ENCODE data around the gene IL3. TPM values are rescaled to one million over a fixed set of nuclear protein-coding genes. Genes with fewer than 3 reads are reported as not detected.

Gene IL3
- total RNA-seq, 1 experiment from 2014 or later = not detected

DNA sequence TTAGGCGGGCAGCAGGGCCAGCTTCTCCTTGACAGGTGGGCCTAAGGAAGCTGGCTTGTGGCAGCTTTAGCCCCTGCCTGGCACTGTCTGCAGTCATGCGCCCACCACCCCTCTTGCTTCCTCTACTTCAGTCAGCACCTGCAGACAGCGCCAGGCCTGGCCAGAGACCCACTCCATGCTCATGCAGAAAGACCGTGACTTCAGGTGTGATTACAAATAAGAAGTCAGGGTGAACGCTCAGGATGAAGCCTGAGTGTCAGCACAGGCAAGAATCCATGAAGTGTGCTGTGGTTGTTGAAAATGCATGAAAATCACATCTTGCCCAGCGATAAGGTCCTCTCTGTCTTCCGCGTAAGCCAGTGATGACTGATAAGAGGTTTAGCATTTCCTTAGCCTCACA lies 16.5 kb downstream of the IL3 start:
- no peaks in the 10 kb centered on the region for H3K4me1 Mint-ChIP-seq
- no peak overlapping the region for H3K4me3 Mint-ChIP-seq
- H3K9me3 Mint-ChIP-seq = no peaks in the 10 kb centered on the region
- H3K36me3 Mint-ChIP-seq = no peaks in the 10 kb centered on the region
- DNase-seq (ENCODE audit: low spot score) = no peak
- ChIA-PET POLR2A (no interaction called here), CTCF (no interaction called here)
- TF ChIP-seq EMX1 (CRISPR knock-in tag; IDR thresholded peaks at IDR 0.05) (no peak), TCF7 (CRISPR knock-in tag; IDR thresholded peaks at IDR 0.05; ENCODE audit: low read depth) (no peak), NFYB (CRISPR knock-in tag; conservative IDR thresholded peaks at IDR 0.05; ENCODE audit: low read depth) (no peak), SP1 (CRISPR knock-in tag; conservative IDR thresholded peaks at IDR 0.05) (no peak)
- TF ChIP-seq, protein P1, sequence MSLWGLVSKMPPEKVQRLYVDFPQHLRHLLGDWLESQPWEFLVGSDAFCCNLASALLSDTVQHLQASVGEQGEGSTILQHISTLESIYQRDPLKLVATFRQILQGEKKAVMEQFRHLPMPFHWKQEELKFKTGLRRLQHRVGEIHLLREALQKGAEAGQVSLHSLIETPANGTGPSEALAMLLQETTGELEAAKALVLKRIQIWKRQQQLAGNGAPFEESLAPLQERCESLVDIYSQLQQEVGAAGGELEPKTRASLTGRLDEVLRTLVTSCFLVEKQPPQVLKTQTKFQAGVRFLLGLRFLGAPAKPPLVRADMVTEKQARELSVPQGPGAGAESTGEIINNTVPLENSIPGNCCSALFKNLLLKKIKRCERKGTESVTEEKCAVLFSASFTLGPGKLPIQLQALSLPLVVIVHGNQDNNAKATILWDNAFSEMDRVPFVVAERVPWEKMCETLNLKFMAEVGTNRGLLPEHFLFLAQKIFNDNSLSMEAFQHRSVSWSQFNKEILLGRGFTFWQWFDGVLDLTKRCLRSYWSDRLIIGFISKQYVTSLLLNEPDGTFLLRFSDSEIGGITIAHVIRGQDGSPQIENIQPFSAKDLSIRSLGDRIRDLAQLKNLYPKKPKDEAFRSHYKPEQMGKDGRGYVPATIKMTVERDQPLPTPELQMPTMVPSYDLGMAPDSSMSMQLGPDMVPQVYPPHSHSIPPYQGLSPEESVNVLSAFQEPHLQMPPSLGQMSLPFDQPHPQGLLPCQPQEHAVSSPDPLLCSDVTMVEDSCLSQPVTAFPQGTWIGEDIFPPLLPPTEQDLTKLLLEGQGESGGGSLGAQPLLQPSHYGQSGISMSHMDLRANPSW (CRISPR knock-in tag; conservative IDR thresholded peaks at IDR 0.05; ENCODE audit: low read depth) = no peak
- TF ChIP-seq, protein P2, sequence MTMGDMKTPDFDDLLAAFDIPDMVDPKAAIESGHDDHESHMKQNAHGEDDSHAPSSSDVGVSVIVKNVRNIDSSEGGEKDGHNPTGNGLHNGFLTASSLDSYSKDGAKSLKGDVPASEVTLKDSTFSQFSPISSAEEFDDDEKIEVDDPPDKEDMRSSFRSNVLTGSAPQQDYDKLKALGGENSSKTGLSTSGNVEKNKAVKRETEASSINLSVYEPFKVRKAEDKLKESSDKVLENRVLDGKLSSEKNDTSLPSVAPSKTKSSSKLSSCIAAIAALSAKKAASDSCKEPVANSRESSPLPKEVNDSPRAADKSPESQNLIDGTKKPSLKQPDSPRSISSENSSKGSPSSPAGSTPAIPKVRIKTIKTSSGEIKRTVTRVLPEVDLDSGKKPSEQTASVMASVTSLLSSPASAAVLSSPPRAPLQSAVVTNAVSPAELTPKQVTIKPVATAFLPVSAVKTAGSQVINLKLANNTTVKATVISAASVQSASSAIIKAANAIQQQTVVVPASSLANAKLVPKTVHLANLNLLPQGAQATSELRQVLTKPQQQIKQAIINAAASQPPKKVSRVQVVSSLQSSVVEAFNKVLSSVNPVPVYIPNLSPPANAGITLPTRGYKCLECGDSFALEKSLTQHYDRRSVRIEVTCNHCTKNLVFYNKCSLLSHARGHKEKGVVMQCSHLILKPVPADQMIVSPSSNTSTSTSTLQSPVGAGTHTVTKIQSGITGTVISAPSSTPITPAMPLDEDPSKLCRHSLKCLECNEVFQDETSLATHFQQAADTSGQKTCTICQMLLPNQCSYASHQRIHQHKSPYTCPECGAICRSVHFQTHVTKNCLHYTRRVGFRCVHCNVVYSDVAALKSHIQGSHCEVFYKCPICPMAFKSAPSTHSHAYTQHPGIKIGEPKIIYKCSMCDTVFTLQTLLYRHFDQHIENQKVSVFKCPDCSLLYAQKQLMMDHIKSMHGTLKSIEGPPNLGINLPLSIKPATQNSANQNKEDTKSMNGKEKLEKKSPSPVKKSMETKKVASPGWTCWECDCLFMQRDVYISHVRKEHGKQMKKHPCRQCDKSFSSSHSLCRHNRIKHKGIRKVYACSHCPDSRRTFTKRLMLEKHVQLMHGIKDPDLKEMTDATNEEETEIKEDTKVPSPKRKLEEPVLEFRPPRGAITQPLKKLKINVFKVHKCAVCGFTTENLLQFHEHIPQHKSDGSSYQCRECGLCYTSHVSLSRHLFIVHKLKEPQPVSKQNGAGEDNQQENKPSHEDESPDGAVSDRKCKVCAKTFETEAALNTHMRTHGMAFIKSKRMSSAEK (CRISPR knock-in tag; IDR thresholded peaks at IDR 0.05; ENCODE audit: borderline replicate concordance) = no peak
- TF ChIP-seq, protein P3, sequence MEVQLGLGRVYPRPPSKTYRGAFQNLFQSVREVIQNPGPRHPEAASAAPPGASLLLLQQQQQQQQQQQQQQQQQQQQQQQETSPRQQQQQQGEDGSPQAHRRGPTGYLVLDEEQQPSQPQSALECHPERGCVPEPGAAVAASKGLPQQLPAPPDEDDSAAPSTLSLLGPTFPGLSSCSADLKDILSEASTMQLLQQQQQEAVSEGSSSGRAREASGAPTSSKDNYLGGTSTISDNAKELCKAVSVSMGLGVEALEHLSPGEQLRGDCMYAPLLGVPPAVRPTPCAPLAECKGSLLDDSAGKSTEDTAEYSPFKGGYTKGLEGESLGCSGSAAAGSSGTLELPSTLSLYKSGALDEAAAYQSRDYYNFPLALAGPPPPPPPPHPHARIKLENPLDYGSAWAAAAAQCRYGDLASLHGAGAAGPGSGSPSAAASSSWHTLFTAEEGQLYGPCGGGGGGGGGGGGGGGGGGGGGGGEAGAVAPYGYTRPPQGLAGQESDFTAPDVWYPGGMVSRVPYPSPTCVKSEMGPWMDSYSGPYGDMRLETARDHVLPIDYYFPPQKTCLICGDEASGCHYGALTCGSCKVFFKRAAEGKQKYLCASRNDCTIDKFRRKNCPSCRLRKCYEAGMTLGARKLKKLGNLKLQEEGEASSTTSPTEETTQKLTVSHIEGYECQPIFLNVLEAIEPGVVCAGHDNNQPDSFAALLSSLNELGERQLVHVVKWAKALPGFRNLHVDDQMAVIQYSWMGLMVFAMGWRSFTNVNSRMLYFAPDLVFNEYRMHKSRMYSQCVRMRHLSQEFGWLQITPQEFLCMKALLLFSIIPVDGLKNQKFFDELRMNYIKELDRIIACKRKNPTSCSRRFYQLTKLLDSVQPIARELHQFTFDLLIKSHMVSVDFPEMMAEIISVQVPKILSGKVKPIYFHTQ (CRISPR knock-in tag; IDR thresholded peaks at IDR 0.05) = no peak
- TF ChIP-seq, protein P4, sequence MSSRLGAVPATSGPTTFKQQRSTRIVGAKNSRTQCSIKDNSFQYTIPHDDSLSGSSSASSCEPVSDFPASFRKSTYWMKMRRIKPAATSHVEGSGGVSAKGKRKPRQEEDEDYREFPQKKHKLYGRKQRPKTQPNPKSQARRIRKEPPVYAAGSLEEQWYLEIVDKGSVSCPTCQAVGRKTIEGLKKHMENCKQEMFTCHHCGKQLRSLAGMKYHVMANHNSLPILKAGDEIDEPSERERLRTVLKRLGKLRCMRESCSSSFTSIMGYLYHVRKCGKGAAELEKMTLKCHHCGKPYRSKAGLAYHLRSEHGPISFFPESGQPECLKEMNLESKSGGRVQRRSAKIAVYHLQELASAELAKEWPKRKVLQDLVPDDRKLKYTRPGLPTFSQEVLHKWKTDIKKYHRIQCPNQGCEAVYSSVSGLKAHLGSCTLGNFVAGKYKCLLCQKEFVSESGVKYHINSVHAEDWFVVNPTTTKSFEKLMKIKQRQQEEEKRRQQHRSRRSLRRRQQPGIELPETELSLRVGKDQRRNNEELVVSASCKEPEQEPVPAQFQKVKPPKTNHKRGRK (CRISPR knock-in tag; IDR thresholded peaks at IDR 0.05; ENCODE audit: borderline replicate concordance) = no peak
- H3K27me3 Mint-ChIP-seq (ENCODE audit: low read depth) = no peaks in the 10 kb centered on the region
- H3K27ac Mint-ChIP-seq = no peak overlapping the region
- ATAC-seq = no peak

DNA sequence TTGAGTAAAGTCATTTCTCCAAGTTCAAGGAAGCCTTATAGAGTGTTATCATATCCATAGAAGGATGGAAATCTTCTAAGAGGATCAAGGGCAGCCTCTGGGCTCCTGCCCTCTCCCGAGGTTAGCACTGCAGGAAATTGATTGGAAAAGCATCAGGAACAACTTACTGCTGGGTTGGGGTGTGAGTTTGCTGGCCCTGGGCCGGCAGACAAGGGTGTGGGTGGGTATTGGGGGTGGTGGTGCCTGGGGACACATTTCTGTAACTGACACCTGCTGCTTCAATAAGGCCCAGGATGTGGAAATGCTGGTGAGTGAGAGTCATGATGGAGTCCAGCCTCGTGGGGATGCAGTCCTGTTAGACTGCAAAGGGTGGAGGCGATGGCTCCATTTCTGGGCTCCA lies 18.6 kb downstream of the IL3 start:
- H3K27me3 Mint-ChIP-seq (ENCODE audit: low read depth) = no peaks in the 10 kb centered on the region
- H3K27ac Mint-ChIP-seq = no peak overlapping the region
- no peaks in the 10 kb centered on the region for H3K4me1 Mint-ChIP-seq
- ATAC-seq (no peak), DNase-seq (ENCODE audit: low spot score) (no peak)
- H3K9me3 Mint-ChIP-seq = no peaks in the 10 kb centered on the region
- no peaks in the 10 kb centered on the region for H3K36me3 Mint-ChIP-seq
- H3K4me3 Mint-ChIP-seq = no peak overlapping the region
- CTCF ChIA-PET = no interaction called here
- POLR2A ChIA-PET = no interaction called here
- TF ChIP-seq, protein P5, sequence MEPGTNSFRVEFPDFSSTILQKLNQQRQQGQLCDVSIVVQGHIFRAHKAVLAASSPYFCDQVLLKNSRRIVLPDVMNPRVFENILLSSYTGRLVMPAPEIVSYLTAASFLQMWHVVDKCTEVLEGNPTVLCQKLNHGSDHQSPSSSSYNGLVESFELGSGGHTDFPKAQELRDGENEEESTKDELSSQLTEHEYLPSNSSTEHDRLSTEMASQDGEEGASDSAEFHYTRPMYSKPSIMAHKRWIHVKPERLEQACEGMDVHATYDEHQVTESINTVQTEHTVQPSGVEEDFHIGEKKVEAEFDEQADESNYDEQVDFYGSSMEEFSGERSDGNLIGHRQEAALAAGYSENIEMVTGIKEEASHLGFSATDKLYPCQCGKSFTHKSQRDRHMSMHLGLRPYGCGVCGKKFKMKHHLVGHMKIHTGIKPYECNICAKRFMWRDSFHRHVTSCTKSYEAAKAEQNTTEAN (CRISPR knock-in tag; IDR thresholded peaks at IDR 0.05) = no peak
- TF ChIP-seq GTF2I (CRISPR knock-in tag; conservative IDR thresholded peaks at IDR 0.05) (no peak), ZNF263 (CRISPR knock-in tag; IDR thresholded peaks at IDR 0.05; ENCODE audit: low read depth) (no peak), OVOL2 (CRISPR knock-in tag; IDR thresholded peaks at IDR 0.05; ENCODE audit: borderline replicate concordance) (no peak), ZNF423 (CRISPR knock-in tag; IDR thresholded peaks at IDR 0.05) (no peak), SMAD4 (CRISPR knock-in tag; IDR thresholded peaks at IDR 0.05) (no peak)
- TF ChIP-seq, protein P6, sequence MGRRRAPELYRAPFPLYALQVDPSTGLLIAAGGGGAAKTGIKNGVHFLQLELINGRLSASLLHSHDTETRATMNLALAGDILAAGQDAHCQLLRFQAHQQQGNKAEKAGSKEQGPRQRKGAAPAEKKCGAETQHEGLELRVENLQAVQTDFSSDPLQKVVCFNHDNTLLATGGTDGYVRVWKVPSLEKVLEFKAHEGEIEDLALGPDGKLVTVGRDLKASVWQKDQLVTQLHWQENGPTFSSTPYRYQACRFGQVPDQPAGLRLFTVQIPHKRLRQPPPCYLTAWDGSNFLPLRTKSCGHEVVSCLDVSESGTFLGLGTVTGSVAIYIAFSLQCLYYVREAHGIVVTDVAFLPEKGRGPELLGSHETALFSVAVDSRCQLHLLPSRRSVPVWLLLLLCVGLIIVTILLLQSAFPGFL (CRISPR knock-in tag; IDR thresholded peaks at IDR 0.05; ENCODE audit: borderline replicate concordance) = no peak
- TF ChIP-seq, protein P7, sequence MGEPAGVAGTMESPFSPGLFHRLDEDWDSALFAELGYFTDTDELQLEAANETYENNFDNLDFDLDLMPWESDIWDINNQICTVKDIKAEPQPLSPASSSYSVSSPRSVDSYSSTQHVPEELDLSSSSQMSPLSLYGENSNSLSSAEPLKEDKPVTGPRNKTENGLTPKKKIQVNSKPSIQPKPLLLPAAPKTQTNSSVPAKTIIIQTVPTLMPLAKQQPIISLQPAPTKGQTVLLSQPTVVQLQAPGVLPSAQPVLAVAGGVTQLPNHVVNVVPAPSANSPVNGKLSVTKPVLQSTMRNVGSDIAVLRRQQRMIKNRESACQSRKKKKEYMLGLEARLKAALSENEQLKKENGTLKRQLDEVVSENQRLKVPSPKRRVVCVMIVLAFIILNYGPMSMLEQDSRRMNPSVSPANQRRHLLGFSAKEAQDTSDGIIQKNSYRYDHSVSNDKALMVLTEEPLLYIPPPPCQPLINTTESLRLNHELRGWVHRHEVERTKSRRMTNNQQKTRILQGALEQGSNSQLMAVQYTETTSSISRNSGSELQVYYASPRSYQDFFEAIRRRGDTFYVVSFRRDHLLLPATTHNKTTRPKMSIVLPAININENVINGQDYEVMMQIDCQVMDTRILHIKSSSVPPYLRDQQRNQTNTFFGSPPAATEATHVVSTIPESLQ (CRISPR knock-in tag; IDR thresholded peaks at IDR 0.05) = no peak
- TF ChIP-seq, protein P8, sequence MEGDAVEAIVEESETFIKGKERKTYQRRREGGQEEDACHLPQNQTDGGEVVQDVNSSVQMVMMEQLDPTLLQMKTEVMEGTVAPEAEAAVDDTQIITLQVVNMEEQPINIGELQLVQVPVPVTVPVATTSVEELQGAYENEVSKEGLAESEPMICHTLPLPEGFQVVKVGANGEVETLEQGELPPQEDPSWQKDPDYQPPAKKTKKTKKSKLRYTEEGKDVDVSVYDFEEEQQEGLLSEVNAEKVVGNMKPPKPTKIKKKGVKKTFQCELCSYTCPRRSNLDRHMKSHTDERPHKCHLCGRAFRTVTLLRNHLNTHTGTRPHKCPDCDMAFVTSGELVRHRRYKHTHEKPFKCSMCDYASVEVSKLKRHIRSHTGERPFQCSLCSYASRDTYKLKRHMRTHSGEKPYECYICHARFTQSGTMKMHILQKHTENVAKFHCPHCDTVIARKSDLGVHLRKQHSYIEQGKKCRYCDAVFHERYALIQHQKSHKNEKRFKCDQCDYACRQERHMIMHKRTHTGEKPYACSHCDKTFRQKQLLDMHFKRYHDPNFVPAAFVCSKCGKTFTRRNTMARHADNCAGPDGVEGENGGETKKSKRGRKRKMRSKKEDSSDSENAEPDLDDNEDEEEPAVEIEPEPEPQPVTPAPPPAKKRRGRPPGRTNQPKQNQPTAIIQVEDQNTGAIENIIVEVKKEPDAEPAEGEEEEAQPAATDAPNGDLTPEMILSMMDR (IDR thresholded peaks at IDR 0.05) = no peak

Data from WTC11 (cell line).